Measurements from ENCODE around the gene GRIP1.

Gene GRIP1

DNA sequence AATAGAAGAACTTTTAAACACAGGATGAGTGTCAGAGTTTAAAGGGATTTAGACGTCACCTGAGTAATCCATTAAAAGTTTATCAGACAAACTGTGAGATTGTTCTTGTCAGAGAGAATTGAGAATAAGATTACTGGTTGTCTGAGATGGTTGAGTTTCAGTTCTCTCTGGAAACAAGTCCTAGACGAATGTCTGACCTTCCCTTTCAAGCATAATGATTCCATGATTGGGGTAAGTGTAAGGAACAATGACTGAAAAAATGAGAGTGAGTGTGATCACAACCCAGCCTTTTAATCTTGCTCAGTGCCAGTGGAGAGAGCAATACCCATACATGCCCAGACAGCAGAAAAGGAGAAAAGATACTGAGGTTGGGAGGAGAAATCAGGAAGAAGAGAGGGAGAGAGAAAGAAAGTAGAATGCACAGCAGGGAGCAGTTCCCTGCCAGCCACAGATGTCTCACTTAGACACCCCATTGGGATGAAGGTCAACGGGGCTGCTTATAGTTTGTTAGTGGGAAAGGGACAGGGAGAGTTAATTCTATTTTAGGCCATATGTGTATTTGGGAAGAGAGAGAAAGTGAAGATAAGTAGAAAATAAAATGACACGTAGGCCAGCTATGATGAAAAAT is 4.3 kb downstream of the GRIP1 start:
- no peak for TF ChIP-seq ZBTB7A (IDR thresholded peaks at IDR 0.05; ENCODE audit: low read depth)
- TF ChIP-seq USF1 (IDR thresholded peaks at IDR 0.05), result no peak
- TF ChIP-seq, protein P1, sequence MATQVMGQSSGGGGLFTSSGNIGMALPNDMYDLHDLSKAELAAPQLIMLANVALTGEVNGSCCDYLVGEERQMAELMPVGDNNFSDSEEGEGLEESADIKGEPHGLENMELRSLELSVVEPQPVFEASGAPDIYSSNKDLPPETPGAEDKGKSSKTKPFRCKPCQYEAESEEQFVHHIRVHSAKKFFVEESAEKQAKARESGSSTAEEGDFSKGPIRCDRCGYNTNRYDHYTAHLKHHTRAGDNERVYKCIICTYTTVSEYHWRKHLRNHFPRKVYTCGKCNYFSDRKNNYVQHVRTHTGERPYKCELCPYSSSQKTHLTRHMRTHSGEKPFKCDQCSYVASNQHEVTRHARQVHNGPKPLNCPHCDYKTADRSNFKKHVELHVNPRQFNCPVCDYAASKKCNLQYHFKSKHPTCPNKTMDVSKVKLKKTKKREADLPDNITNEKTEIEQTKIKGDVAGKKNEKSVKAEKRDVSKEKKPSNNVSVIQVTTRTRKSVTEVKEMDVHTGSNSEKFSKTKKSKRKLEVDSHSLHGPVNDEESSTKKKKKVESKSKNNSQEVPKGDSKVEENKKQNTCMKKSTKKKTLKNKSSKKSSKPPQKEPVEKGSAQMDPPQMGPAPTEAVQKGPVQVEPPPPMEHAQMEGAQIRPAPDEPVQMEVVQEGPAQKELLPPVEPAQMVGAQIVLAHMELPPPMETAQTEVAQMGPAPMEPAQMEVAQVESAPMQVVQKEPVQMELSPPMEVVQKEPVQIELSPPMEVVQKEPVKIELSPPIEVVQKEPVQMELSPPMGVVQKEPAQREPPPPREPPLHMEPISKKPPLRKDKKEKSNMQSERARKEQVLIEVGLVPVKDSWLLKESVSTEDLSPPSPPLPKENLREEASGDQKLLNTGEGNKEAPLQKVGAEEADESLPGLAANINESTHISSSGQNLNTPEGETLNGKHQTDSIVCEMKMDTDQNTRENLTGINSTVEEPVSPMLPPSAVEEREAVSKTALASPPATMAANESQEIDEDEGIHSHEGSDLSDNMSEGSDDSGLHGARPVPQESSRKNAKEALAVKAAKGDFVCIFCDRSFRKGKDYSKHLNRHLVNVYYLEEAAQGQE (IDR thresholded peaks at IDR 0.05; ENCODE audit: low read depth), result no peak
- TF ChIP-seq YY1 (IDR thresholded peaks at IDR 0.05; ENCODE audit: low read depth), result no peak
- no peak for TF ChIP-seq TCF12 (IDR thresholded peaks at IDR 0.05; ENCODE audit: low read depth)
- no peak for TF ChIP-seq CEBPB (IDR thresholded peaks at IDR 0.05)
- TF ChIP-seq EGR1 (IDR thresholded peaks at IDR 0.05), result no peak
- no peak for TF ChIP-seq NFIC (IDR thresholded peaks at IDR 0.05)
- TF ChIP-seq, protein P2, sequence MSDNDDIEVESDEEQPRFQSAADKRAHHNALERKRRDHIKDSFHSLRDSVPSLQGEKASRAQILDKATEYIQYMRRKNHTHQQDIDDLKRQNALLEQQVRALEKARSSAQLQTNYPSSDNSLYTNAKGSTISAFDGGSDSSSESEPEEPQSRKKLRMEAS (IDR thresholded peaks at IDR 0.05), result no peak
- TF ChIP-seq CREB1 (IDR thresholded peaks at IDR 0.05; ENCODE audit: low read depth), result no peak
- no peak for TF ChIP-seq TEAD4 (IDR thresholded peaks at IDR 0.05)
- no peak for TF ChIP-seq FOXM1 (IDR thresholded peaks at IDR 0.05; ENCODE audit: borderline replicate concordance, low read depth)

- TF ChIP-seq NFIC (IDR thresholded peaks at IDR 0.05) (no peak), CEBPB (IDR thresholded peaks at IDR 0.05) (no peak), TAF1 (IDR thresholded peaks at IDR 0.05; ENCODE audit: low read depth) (no peak), TCF12 (IDR thresholded peaks at IDR 0.05; ENCODE audit: low read depth) (no peak), USF1 (IDR thresholded peaks at IDR 0.05) (no peak), CREB1 (IDR thresholded peaks at IDR 0.05; ENCODE audit: low read depth) (no peak), ZBTB7A (IDR thresholded peaks at IDR 0.05; ENCODE audit: low read depth) (no peak), EP300 (IDR thresholded peaks at IDR 0.05; ENCODE audit: borderline replicate concordance) (no peak), RAD21 (IDR thresholded peaks at IDR 0.05; ENCODE audit: low read depth) (no peak), TEAD4 (IDR thresholded peaks at IDR 0.05) (no peak), EGR1 (IDR thresholded peaks at IDR 0.05) (no peak), FOXM1 (IDR thresholded peaks at IDR 0.05; ENCODE audit: borderline replicate concordance, low read depth) (no peak), YY1 (IDR thresholded peaks at IDR 0.05; ENCODE audit: low read depth) (no peak)
- TF ChIP-seq, protein P2 (IDR thresholded peaks at IDR 0.05), result no peak
- TF ChIP-seq, protein P1 (IDR thresholded peaks at IDR 0.05; ENCODE audit: low read depth), result no peak
Measured at GRCh38 chr12:66669541-66669940, 9.3 kb downstream of the GRIP1 start.

DNA sequence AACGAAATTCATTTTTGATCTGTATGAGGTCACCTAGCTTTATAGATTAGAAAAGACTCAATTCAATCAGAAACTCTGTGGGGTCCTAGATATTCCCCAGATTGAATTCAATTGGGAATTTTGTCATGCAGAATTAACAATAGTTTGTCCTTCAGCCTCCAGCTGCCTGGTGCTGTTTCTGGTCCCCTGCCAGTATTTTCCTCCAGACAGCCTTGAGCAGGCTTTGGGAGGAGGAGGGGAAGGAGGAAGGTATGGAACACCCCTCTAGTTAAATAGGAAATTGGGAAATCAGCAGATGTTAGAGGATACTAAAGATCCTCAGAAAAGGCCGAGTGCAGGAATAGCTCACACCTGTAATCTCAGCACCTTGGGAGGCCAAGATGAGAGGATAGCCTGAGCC is 10.6 kb downstream of the GRIP1 start:
- no peak for TF ChIP-seq FOXM1 (IDR thresholded peaks at IDR 0.05; ENCODE audit: borderline replicate concordance, low read depth)
- TF ChIP-seq CREB1 (IDR thresholded peaks at IDR 0.05; ENCODE audit: low read depth), result no peak
- TF ChIP-seq EP300 (IDR thresholded peaks at IDR 0.05; ENCODE audit: borderline replicate concordance), result no peak
- TF ChIP-seq, protein P1 (IDR thresholded peaks at IDR 0.05; ENCODE audit: low read depth), result no peak
- no peak for TF ChIP-seq RAD21 (IDR thresholded peaks at IDR 0.05; ENCODE audit: low read depth)
- no peak for TF ChIP-seq TEAD4 (IDR thresholded peaks at IDR 0.05)
- no peak for TF ChIP-seq ZBTB7A (IDR thresholded peaks at IDR 0.05; ENCODE audit: low read depth)
- TF ChIP-seq USF1 (IDR thresholded peaks at IDR 0.05), result no peak
- TF ChIP-seq, protein P2 (IDR thresholded peaks at IDR 0.05), result no peak
- TF ChIP-seq YY1 (IDR thresholded peaks at IDR 0.05; ENCODE audit: low read depth), result no peak

GRCh38 chr12:66667906-66668305 is 11.0 kb downstream of the GRIP1 start:
- TF ChIP-seq CREB1 (IDR thresholded peaks at IDR 0.05; ENCODE audit: low read depth) (no peak), ZBTB7A (IDR thresholded peaks at IDR 0.05; ENCODE audit: low read depth) (no peak), TAF1 (IDR thresholded peaks at IDR 0.05; ENCODE audit: low read depth) (no peak), RAD21 (IDR thresholded peaks at IDR 0.05; ENCODE audit: low read depth) (no peak), TEAD4 (IDR thresholded peaks at IDR 0.05) (no peak), EGR1 (IDR thresholded peaks at IDR 0.05) (no peak)
- TF ChIP-seq, protein P1 (IDR thresholded peaks at IDR 0.05; ENCODE audit: low read depth), result no peak
